Measurements from ENCODE around the gene PRRC2C.

DNA sequence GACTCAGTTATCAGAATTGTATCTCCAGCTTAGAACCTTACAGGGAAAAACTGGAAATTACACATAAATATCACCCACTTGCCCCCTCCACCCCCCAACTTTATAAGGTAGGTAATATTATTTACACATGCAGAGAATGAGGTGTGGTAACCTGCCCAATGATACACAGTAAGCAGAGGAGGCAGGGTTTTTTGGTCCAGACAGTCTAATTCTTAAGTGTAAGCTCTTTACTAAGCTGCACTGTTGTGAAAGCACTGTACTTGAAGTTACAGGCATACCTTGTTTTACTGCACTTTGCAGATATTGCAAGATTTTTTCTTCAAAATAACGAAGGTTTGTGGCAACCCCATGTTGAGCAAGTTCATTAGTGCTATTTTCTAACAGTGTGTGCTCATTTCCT, 111.9 kb downstream of the PRRC2C start:
- TF ChIP-seq, protein P1, sequence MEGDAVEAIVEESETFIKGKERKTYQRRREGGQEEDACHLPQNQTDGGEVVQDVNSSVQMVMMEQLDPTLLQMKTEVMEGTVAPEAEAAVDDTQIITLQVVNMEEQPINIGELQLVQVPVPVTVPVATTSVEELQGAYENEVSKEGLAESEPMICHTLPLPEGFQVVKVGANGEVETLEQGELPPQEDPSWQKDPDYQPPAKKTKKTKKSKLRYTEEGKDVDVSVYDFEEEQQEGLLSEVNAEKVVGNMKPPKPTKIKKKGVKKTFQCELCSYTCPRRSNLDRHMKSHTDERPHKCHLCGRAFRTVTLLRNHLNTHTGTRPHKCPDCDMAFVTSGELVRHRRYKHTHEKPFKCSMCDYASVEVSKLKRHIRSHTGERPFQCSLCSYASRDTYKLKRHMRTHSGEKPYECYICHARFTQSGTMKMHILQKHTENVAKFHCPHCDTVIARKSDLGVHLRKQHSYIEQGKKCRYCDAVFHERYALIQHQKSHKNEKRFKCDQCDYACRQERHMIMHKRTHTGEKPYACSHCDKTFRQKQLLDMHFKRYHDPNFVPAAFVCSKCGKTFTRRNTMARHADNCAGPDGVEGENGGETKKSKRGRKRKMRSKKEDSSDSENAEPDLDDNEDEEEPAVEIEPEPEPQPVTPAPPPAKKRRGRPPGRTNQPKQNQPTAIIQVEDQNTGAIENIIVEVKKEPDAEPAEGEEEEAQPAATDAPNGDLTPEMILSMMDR (IDR thresholded peaks at IDR 0.05): no peak
- no peak for TF ChIP-seq POLR2A (IDR thresholded peaks at IDR 0.05)
- TF ChIP-seq POLR2AphosphoS5 (IDR thresholded peaks at IDR 0.05): no peak
- no peak for TF ChIP-seq EP300 (IDR thresholded peaks at IDR 0.05; ENCODE audit: low read depth)
